SK-N-DZ (cell line): ENCODE results near the gene DPP9.
A peak's percentile ranks its signal among the peaks of the same experiment; 100 is the strongest.
"Not testable (repeated sequence)": the region's sequence is repeated elsewhere in the genome, so short reads cannot be mapped to it uniquely, and the experiment has no call there.

Experiments
- DNase-seq: peaks from one replicate; pipeline ENCODE4 v3.0.0-alpha.2; 2015; ENCODE audit warnings: low spot score

The DPP9 gene

DNA sequence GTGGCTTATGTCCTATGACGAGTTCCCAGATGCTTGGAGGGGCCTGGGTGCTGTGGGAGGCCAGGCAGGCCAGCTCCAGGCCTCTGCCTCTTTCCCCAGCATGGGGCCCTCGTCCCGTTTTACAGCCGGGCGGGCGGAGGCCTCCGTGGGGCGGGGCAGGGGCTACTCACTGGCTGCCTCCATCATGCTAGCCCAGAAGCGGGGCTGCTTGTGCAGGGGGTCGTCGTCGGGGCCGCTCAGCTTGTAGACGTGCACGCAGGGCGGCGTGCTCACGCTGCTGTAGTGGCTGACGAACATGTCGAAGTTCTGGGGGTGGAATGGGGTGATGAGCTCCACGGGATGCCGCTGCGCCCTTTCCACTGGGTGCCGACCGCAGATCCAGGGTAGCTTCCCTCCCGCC is 35.1 kb downstream of the DPP9 start:
- no peak for DNase-seq

DNA sequence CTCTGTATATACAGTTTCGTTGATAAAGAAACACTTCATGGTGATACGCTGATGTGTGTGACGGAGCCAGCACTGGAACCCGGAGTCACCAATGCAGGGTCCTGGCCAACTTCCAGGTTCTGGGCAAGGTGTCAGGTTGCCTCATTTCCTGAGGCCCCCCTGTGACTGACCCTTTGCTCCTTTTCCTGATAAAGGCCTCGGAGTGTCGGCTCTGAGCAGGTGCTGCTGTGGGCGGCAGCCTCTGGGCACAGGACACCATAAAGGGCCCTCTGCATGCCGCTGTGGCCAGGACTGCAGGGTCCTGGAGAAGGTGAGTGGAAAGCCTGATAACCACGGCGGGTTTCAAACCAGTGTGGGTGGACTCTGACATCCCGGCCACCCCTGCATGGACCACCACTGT is 36.2 kb downstream of the DPP9 start:
- DNase-seq: no peak

DNA sequence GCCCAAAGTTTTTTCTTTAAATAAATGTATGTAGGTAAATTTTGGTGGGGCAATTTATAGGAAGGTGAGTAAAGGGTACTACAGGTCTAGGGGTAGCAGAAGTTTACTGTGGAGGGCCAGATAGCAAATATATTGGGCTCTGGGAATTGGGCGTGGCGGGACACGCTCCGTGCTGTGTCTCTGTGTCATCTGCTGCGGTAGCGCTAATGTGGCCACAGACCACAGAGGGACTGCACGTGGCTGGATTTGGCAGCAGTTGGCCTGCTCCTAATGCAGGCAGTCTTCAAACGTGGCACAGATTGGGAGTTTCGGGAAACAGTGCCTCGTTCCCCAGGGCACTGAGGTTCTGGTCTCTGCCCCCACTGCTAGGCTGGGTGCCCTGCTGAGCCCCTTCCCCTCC is 36.9 kb downstream of the DPP9 start:
- no peak for DNase-seq

DNA sequence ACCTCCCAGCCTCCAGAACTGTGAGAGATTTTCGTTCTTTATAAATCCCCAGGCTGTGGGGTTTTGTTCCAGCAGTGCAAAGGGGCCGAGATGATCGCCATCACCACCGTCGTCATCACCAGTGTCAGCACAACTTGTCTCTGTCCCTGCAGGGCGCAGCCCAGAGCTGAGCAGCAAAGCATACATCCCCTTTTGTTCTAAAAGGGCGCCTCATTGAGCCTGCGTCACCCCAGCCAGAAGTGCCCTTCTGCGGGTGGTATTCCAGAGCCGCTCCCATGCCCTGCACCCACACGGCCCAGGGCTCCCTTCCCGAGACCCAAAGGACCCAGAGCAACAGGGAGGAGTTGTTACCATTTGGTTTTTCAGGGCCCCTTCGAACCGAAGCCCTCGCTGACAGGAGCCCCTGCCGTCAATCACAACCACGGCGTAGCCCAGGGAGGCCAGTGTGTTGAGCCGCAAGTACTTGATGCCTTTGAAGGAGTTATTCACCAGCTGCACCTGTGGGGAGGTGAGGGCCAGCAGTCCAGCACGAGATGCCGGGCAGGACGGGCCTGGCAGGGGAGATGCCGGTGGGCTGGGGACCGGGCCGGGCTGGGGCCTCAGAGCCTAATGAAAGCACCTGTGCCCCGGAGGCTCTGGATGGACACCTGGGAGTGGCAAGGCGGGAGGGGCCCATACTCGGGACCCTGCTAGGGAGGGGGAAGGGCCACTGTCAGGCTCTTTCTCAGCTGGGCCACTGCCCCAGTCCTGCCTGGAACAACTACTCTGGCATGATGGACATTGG is 39.1 kb downstream of the DPP9 start:
- no peak for DNase-seq

DNA sequence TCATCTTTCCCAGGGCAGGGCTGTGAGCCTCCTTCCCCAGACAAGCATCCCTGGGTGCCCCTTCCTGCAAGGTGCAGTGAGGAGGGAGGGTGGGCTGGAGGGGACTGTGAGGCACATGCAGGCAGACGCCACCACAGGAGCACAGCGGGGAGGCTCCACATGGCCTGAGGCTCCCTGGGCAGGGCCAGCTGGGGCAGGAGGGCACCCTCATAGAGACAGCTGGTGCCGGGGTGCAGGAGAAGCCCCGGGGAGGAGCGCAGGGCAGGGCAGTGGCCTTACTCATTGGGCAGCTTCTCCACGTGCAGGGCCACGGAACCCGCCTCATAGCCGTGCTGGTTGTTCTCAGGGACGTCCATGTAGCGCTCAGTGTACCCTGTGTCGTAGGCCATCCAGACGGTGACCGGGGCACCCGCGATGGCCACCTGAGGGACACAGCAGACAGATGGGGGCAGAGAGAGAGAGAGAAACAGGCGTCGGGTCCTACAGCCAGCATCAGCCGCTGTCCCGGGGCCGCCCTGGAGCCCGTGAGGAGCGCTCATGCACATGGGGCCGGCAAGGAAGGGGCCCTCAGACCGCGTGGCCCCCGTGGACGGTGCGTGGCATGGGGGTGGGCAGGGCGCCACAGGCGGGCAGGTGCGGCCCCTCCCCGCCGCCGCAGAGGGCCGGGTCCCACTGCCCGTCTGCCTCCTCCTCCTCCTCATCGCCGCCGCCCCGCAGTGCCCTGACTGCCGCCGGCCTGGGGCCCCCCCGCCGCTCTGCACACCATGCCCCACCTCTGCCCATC is 41.0 kb downstream of the DPP9 start:
- no peak for DNase-seq

DNA sequence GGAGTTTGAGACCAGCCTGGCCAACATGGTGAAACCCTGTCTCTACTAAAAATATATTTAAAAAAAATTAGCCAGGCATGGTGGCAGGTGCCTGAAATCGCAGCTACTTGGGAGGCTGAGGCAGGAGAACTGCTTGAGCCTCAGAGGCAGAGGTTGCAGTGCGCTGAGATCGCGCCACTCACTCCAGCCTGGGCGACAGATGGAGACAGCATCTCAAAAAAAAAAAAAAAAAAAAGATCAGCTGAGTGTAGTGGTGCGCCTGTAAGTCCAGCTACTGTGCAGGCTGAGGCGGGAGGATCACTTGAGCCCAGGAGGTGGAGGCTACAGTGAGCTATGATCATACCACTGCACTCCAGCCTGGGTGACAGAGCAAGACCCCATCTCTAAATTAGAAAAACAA is 43.6 kb downstream of the DPP9 start:
- DNase-seq: not testable (repeated sequence)

DNA sequence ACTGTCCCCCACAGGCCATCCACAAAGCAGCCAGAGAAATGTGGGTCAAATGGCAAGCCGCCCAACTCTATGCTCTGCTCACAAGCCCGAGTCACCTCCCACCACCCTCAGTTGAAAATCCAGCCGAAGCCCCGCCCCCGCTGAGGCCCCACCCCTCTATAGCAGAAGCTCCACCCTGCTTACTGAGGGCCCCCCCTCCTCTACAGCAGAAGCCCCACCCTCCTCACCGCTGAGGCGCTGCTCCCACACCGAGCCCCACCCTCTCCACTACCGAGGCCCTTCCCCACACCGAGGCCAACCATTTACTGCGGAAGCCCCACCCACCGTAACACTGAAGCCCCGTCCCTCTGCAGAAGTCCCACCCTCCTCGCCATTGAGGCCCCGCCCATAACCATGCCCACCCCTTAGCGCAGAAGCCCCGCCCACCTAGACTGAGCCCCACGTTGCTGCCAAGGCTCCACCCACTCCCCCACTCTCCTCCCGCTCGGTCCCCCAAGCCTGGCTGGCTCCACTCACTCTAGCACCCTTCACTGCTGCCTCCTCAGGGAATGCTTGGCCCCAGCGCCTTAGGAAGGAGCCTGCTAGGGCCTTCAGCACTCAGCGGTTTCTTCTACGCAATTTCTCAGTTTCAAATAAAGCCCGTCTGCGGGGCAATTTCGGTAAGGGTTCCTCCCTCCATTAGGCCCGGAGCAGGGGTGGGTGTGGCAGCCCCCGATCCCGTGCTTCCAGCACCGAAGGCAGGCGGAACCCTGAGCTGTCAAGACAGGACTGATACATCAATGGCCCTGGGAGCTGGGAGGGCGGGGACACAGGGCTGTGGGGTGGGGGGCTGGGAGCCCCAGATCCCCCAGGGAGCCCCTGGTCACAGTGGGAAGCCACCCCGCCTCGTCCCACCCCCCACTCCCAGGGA is 44.5 kb downstream of the DPP9 start:
- no peak for DNase-seq

DNA sequence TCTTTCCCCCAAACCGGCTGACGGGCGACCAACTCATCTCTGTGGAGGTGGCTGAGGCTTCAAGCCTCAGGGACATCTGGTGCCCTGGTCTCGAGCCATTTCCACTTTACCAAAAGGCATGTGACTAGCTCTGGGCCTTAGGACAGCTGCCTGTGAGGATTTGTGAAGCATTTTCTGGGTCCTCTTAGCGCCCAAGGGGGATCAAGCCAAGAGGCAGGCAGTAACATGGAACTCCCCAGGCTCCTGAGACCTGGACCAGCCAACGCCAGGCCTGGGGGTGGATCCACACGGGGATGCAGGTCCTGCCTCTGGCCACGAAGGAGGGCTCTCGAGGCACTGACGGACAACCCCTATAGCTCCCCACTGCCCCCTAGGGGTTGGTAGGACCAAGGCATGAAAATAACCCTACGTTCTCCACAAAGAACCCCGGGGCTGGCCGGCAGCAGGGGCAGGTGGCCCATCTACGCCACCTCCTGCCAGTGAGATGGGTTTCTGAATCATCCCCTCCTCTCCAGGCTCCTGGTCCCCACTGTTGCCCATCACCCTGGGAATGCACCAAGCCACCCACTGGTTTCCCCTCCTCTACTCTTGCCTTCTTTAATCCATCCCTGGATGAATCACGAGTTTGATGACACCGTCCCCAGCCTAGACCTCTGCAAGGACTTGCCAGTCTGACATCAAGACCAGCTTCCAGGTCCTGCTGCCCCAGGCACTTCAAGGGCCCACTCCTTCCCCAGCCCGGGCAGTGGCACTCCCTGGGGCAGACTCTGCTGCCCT is 46.5 kb downstream of the DPP9 start:
- peak; percentile 37 for DNase-seq

DNA sequence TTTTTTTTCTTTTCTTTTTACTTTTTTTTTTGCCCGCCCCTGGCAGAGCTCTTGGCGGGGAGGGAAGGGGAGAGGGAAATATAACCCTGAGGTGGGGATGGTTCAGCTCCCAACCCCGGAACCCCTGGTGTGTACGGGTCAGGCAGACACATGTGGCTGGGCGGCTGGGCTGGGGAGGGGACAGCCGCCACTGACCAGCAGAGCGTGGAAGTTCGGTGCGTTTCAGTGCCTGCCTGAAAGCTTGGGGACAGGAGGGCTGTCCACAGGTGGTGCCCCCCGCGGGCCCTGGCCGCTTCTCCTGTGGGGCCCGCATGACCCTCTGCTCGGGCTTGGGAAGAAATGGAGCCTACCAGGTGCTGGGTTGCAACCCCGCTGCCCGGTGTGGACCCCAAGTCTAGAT is 48.3 kb downstream of the DPP9 start:
- DNase-seq: no peak

DNA sequence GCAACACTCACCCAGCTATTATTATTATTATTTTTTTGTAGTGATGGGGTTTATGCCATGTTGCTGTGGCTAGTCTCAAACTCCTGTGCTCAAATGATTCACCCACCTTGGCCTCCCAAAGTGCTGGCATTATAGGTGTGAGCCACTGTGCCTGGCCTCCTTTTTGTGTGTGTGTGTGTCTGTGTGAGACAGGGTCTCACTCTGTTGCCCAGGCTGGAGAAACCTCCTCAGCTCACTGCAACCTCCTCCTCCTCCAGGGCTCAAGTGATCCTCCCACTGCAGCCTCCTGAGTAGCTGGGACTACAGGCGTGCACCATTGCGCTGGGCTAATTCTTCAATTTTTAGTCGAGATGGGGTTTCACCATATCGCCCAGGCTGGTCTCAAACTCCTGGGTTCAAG is 49.9 kb downstream of the DPP9 start:
- DNase-seq: no peak

DNA sequence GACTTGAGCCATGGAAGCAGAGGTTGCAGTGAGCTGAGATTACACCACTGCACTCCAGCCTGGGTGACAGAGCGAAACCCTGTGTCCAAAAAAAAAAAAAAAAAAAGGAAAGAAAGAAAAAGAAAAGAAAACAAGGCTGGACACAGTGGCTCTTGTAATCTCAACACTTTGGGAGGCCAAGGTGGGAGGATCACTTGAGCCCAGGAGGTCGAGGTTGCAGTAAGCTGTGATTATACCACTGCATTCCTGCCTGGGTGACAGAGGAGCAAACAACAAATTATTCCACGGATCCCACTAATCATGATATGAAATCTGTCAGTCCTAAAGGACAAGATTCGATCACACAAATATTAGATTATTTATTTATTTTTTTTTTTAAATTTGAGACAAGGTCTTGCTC is 50.4 kb downstream of the DPP9 start:
- DNase-seq: no peak

DNA sequence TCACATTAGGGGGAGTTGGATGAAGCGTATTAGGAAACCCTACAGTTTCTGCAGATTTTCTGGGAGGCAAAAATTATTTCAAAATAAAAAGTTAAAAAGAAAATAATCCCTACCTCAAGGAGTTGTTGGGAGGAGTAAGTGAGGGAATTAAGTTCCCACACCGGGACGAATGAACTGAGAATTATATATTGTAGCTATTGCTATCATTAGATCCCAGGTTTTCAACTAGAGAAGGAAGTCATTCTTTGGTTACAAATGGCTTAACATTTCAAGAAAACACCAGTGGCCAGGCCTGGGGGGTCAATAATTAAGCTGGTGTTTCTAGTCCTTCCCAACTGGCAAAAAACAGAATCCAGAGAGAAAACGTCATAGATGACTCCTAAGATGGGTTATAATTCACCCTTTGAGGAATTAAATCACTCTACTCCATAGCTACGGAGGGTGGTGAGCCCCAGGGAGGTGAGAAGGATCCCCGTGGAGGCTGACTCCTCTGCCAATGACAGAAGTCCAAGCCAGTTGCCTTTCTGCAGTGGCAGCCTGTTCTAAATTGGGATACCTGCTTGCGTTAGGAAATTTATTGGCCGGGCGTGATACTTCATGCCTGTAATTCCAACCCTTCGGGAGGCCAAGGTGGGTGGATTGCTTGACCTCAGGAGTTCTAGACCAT is 52.3 kb downstream of the DPP9 start:
- no peak for DNase-seq

DNA sequence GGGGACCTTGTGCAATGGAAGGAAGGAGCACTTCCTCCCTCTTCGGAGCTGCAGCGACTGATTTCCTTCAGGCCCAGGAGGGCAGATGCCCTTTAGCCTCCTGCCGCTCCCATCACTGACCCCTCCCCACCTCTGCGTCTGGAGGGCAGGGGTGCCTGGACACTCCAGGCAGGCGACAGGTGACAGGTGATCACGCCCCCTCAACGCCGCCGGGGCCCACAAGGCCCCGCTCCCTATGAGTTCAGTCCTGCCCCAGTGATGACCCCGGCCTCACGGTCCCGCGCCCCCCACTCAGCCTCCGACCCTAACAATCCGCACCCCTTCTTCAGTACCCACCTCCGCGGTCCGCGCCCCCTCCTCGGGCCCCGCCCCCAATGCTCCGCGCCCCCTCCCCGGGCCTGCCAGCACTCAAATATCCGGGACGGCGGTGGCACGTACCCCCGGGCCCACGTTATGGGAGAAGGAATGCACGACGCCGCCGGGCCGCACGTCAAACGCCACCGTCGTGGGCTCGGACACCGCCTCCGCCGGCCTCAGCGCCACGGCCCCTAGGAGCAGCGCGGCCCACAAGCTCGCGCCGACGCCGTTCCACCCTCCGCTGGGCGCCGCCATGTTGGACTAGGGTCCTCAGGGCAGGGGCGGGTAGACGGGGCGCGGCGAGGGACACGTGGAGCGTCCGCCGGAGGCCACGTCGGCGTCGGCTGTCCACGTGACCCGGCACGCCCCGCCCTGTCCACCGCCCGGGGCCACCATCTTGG is 53.7 kb downstream of the DPP9 start, which contains the start of gene MYDGF:
Gene MYDGF, minus strand, starts transcription at position 620 of the 758 bp plus-strand sequence. Its CDS starts 8 bp downstream, at position 612.
- DNase-seq: peak; percentile 87

DNA sequence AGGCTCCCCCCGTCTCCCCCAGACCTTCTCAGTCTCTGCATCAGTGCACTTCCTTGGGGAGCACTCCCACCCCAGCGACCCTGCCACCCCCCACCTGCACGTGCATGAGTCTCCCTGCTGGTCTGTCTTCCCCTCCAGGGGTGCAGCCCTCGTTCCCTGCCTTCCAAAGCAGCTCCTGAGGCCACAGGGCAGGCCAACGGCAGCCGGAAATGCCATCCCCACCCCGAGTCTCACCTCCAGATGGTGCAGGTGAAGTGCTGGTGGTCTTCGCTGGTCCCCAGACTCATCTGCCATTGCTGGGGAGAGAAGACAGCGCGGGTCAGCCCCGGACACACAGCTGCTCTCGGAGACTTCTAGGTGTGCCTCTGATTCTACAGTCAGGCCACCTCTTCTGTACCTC is 59.0 kb downstream of the DPP9 start:
- no peak for DNase-seq

DNA sequence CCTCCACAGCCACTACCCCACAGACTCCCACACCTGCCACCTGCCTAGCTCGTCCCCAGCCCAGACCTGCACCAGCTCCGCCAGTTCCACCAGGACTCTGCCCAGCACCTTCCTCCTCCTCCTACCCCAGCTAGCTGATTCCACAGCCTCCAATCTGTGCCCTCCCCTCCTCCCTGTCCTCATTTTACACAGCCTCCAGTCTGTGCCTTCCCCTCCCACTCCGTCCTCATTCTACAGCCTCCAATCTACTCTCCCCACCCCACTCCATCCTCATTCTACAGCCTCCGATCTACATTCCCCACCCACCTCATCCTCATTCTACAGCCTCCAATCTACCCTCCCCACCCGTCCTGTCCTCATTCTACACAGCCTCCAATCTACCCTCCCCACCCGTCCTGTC is 60.8 kb downstream of the DPP9 start:
- no peak for DNase-seq

DNA sequence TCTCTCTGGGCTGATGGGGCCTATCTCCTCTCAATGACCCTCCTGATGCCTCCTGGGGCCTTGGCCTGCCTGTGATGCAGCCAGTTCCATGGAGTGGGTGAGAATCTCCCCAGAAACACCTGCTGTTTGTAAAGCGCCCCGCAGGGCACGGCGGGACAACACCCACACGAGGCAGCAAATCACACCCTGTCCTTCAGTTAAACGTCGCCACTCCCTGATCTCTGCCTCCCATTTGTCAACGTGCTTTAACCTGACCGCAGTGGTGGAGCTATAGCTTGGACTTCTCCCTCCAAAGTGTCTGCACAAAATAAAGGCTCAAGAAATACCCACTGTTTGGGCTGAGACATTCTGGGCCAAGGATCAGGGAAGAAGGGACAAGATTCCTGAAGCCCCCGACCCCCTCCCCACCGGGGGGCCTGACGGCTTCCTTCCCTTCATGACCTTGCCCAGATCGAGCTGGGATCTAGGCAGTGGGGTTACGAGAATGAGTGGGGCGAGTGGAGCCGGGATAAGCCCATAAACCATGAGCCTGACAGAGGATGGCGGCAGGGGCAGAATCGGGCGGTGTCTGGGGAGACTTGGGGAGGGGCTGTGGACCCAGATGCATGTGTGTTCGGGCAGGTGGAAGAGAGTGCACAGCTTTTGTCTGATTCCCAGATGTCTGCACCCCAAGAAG is 61.5 kb downstream of the DPP9 start:
- no peak for DNase-seq

DNA sequence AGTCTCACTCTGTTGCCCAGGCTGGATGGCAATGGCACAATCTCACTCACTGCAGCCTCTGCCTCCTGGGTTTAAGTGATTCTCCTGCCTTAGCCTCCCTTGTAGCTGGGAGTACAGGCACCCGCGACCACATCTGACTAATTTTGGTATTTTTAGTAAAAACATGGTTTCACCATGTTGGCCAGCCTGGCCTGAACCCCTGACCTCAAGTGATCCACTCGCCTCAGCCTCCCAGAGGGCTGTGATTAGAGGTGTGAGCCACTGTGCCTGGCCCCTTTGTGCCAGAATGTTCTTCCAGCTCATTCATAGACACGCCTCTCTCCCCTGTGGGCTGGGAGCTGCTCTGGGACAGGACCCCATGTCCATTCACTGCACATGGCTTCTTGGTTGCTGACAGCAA is 62.6 kb downstream of the DPP9 start:
- no peak for DNase-seq

DNA sequence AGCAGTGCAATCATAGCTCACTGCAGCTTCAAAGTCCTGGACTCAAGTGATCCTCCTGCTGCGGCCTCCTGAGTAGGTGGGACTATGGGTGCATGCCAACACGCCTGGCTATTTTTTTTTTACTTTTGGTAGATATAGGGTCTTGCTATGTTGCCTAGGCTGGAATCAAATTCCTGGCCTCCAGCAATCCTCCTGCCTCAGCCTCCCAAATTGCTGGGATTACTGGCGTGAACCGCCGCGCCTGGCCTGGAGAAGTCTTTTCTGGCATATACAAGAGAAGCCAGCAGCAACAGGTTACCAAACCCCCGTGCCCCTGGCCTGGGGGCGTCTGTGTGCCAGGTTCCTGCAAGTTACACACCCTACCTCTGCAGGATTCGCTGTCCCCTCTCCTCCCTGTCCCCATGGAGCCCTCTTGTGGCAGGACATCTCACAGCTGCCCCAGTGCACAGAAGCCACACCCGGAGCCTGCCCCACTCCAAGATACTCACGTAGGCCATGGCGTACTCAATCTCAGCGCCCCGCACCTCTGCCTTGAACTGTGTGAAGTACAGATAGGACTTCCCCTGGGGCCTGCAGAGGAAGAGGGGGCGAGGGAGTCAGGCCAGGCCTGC is 63.4 kb downstream of the DPP9 start:
- DNase-seq: no peak

DNA sequence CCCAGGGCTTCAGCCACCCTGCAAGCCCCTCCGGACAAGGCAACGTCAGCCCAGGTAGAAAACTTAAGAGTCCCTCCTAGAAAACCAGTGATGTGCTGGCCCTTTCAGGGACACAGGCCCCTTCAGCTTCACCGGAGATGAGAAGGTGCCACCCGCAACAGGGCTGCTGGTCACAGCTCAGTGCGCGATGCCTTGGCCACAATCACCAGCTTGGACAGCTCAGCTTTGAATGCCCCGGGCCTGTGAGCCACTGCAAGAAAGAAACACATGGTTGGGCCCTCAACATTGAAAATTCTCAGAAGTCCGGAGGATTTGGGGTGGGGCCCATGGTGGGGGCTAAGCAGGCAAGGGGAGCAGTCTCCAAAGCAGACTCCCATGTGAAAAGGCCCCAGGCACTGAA is 65.8 kb downstream of the DPP9 start:
- no peak for DNase-seq
